Anterior cingulate cortex (tissue), 58 donors: ENCODE data around the gene RPH3AL.
"Not testable (repeated sequence)": the region's sequence is repeated elsewhere in the genome, so short reads cannot be mapped to it uniquely, and the experiment has no call there.

Experiments
- DNase-seq, 58 donors: peaks; one replicate each; lab custom pipeline; 2025; lab: John Stamatoyannopoulos, UW

Gene RPH3AL

DNA sequence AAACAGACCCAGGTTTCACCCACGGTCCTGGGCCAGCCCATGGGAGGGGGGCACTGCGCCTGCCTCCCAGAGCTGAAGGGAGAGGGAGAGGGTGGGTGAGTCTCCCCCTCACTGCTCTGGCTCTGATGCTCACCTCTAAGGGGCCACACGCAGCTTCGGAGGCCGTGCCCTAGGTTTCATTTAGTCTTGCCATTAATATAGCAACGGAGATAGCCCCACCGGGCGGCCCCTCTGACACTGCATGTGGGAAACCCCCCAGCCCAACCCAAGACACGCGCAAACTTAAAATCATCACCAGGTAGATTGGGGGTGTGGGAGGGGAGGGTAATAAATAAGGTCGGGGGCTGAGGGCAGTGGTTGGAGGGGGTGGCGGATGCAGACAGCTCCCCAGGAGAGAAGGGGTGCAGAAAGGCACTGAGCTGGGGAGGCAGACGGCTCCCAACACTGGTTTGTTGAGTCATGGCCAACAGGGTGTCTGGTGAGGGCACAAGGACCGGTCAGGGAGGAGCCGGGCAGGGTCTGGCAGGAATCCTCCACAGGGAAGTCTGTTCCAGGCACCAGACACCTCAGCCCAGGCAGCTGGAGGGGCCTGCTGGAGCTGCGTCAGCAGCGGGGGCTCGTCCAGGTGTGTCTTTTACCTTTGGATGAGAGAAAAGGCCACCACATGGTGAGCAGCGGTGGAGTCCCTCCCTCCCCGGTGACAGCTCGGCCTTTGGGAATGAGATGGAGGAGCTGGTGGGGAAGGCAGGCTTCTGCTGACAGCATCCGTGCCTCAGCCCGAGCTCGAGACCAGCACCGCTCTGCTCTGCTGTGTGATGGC, 139.1 kb downstream of the RPH3AL start:
- DNase-seq: no peak

DNA sequence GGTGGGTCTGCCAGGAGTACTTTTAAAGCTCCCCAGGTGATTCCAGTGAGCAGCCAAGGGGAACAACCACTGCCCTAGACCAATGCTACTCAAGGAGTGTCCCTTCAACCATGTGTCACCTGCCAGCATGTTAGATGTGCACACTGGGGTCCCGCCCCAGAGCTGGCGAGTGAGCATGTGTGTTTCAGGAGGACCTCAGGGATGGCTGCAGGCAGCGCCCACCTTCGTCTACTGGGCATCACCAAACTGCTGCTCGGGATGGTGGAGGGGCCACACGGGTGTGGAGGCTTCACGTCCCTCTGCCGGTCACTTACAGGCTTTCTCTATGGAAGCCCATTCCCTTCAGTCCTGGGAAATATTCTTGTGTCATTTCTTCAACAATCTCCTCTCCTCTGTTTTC, 142.2 kb downstream of the RPH3AL start:
- DNase-seq: no peak

DNA sequence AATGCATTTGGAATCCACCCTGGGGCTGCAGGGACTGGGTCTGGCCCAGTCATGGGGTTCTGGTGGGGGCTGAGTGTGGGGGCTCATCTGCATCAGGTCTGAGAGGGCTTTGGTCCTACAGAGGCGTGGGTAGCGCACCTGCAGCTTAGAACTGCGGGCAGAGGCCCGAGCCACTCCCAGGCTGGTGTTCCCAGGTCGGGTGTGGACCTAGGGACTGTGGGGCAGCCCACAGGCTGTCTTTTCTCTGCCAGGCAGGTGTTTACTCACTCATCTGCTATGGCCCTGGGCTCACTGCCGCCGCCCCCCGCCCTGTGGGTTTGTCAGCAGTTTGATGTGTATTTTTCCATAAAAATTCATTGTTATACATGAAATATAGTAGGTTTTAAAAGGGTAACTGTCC, 144.2 kb downstream of the RPH3AL start:
- no peak for DNase-seq

DNA sequence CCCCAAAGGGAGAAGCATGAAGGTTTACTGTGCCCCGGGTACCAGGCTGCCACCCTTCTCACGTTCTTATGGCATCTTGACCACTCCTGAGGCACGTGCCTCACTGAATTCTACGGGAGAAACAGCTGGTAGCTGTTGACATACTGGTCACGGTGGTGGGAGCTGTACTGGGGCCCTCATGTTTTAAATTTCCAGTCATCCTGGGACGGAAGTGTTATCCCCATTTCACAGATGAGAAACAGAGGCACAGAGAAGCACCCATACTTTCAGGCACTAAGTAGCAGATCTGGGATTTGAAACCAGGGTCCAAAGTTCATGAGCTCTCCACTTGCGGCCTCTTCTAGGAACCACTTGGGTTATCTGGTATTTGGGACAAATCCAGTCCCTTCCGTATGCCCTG, 144.8 kb downstream of the RPH3AL start:
- DNase-seq: no peak

DNA sequence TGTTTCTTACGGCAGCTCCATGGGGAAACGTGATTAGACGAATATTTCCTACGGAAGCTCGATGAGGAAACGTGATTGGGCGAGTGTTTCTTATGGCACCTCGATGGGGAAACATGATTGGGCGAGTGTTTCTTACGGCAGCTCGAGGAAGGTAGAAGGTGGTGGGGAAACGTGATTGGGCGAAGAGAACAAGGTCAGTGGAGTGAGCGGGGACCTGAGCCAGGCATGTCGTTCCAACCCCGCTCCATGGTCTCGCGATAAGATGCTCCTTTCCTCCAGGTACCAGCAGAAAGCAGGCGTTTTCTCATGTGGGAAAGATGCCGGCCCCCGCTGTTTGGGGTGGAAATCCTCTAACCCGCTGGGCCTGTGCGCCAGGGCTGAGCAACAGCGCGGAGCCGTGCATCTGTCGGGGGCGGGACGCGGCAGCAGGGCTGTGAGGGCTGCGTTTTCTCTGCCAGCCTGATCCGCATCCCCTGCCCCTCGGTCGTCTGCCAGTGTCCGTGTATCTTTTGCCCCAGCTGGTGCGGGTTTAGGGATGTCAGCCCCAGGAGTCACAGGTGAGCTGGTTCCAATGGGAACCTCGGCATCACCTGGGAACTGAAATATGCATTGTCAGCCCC, 145.6 kb downstream of the RPH3AL start:
- DNase-seq: peak in 2 of 58 donors; percentile 17 to 24

DNA sequence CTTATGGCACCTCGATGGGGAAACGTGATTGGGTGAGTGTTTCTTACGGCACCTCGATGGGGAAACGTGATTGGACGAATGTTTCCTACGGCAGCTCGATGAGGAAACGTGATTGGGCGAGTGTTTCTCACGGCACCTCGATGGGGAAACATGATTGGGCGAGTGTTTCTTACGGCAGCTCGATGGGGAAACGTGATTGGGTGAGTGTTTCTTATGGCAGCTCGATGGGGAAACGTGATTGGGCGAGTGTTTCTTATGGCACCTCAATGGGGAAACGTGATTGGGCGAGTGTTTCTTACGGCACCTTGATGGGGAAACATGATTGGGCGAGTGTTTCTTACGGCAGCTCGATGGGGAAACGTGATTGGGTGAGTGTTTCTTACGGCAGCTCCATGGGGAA, 146.1 kb downstream of the RPH3AL start:
- DNase-seq: not testable (repeated sequence)

DNA sequence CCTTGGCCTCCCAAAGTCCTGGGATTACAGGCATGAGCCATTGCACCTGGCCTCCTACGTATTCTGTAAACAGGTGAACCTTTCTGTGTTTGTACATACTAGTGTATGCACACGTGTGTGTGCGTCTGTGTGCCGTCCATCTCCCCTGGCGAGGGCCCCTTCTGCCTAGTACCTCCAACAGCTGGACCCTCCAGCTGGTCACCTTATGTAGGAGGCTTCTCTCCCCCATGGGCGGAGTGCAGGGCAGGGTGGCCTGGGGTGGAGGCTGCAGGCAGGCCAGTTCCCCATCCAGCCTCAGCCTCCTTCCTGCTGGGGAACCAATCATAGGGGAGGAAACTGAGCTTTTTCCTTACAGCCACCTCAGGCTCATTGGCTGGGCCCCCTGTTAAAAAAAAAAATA, 146.8 kb downstream of the RPH3AL start:
- no peak for DNase-seq

DNA sequence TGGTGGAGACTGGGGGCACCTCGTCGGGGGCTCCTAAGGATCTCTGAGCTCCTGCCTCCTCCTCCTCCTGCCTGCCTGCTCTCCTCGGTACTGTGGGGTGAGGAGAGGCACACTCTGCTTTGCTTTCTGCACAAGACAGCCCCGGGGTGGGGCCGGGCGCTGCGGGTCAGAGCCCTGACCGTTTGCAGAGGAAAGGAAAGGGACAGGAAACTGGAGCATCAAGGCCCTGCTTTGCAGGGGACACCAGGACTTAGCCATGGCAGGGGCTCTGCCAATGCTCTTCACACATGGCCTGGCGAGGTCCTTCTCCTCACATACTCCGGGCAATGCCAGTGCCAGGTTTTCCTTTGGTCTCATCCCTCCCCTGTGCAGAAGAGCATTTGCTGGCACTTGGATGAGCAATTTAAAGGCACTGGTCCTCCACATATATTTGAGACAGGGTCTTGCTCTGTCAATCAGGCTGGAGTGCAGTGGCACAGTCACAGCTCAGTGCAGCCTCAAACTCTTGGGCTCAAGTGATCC, 147.4 kb downstream of the RPH3AL start:
- no peak for DNase-seq

DNA sequence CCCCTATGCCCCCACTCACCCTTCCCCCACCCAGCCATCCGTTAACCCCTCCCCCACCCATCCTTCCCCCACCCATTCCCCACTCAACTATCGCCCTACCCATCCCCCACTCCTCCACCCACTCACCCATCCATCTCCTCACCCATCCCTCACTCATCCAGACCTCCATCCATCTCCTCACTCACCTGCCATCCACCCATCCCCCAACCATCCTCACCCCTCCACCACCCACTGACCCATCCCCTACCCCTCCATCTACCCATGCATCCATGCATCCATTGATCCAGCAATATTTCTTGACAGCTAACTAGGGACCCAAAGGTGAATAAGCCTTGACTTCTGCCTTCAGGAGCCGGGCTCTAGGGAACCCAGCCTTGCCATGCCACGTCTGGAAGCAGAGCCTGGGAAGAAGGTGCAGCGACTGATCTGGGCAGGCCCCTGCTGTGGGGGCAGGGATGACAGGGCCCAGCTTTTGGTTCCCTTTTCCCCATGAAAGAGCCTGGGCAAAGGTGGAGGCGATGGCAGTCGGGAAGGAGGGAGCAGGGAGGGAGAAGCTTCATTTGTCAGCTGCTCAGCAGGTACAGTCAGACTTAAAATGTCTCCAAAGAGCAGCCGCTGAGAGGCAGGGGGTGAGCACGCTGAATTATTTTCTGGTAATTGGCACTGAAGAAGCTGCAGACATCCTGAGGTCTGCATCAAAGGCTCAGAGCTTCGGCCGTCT, 148.0 kb downstream of the RPH3AL start:
- no peak for DNase-seq

DNA sequence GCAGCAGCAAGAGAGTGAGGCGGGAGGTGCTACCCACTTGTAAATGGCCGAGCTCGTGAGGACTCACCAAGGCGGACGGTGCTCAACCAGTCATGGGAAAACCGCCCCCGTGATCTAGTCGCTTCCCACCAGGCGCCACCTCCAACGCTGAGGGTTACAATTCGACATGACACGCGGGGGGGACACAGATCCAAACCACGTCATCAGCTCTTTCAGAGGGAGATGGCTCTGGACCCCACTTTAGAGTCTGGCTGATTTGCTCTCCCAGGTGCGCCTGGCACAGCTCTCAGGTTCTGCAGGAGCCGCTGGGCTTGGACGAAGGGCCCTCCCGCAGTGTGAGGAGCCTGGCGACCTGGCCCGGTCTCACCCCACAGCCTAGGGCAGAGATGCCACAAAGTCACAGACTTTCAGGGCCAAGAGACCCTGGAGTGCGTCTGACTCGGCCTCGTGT, 150.1 kb downstream of the RPH3AL start:
- DNase-seq: no peak

DNA sequence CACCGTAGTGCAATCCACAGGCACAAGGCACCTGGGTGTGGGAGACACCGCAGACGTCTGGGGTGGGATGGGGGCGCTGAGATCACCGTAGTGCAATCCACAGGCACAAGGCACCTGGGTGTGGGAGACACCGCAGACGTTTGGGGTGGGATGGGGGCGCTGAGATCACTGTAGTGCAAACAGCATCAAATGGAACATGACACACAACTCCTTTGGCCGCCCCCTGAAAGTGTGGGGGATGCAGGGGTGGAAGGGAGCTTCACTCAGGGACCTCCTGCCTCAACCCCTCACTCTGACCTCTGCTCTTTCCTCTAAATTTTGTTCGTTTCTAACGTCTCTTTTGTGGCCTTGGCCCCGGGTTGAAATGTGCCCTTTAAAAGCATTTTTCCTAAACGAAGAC, 150.9 kb downstream of the RPH3AL start:
- not testable (repeated sequence) for DNase-seq

DNA sequence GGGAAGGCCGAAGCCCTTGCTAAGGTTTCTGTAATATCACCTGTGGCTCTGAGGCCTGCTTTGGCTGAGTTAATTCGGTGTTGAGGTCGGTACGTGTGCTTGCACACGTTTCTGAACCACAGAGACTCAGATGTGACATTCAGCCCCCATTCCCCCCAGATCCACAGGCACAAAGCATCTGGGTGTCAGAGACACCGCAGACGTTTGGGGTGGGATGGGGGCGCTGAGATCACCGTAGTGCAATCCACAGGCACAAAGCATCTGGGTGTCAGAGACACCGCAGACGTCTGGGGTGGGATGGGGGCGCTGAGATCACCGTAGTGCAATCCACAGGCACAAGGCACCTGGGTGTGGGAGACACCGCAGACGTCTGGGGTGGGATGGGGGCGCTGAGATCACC, 151.3 kb downstream of the RPH3AL start:
- DNase-seq: not testable (repeated sequence)

DNA sequence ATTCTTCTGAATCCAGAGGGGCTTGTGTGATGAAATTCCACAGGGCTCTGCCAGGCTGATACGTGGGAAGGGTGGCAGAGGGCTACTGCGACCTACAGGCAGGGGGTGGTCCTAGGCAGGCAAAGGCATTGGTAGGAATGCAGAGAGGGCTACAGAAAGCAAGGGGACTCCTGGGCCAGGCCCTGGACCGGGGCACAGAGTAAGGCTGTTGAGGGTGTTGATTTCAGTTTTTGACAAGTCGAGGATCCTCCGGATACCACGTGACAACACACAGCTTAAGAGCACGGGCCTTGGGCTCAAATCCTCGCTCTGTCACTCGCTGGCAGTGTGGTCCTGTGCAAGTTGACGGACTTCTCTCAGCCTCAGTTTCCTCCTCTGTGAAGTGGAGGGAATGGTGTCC, 152.0 kb downstream of the RPH3AL start:
- DNase-seq: no peak

DNA sequence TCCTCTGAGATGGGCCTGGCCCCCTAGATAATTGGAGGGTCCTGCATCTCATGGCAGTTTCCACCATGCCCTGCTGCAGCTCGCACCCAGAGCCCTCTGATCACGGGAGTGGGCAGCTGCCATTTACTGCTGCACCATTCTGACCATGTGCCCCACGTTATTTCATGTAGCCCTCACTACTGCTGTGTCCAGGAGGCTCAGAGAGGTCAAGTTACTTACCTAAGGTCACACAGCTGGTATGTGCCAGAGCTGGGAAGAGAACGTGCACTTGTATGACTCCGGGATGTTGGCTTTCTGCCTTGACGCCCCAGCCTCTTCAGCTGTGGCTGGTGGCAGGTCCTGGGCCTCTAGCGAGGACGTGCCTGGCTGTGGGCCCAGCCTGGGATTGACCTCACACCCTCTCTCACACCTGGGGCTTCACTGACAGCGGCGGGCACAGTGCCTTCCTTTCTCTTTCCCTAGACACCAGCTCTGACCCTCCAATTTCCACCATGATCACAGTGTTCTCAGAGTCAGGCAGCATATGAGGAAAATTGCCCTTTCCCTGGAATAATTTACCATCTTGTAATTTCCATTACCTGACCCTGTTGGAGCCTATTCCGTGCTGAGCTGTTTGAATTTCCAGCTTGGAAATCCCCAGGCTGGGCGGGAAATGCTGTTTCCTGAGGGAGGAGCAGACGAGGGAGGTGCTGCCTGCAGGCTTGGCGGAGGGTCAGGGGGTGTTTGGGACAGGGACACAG, 152.6 kb downstream of the RPH3AL start:
- DNase-seq: no peak

DNA sequence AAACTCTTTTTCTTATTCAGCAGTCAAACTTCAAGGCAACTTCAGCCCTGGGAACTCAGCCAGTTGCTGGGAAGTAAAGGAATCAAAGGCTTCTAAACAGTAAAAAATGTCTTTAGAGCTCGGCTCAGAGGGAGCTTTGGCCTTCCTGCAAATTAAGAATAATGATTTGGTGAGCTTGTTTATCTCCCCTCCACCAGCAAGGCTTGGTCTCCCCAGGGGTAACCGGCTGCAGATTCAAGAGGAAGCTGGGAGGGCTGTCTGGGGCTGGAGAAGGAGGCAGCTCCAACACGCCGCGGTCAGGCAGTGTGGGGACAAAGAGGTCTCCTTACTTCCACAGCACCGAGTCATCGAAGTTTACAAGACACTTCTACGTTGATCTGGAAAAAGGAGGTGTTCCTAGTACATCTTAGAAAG, 153.4 kb downstream of the RPH3AL start:
- peak in 12 of 58 donors; percentile 7 to 53 (median 30) for DNase-seq

DNA sequence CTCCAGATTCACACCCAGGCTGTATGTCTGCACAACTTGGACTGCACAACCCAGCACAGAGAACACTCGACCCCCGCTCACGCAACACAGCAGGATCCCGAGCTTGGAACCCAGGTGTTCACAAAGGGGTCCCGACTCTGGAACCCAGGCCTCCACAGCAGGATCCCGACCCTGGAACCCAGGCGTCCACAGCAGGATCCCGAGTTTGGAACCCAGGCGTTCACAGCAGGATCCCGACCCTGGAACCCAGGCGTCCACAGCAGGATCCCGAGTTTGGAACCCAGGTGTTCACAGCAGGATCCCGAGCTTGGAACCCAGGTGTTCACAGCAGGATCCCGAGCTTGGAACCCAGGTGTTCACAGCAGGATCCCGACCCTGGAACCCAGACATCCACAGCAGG, 154.4 kb downstream of the RPH3AL start:
- not testable (repeated sequence) for DNase-seq

DNA sequence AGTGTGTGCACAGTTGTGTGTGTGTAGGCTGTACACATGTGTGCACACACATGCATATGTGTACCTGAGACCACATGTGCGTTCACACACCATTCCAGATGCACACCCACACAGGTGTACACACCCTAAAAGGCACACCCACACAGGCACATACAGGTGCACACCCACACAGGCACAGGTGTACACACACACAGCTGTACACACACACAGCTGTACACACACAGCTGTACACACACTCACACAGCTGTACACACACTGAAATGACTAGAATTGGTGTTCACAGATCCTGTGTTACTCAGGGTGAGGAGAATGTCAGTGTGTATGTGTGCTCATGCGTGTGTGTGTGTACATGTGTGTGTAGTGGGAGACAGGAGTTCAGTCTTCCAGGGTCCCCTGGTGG, 155.3 kb downstream of the RPH3AL start:
- DNase-seq: no peak

DNA sequence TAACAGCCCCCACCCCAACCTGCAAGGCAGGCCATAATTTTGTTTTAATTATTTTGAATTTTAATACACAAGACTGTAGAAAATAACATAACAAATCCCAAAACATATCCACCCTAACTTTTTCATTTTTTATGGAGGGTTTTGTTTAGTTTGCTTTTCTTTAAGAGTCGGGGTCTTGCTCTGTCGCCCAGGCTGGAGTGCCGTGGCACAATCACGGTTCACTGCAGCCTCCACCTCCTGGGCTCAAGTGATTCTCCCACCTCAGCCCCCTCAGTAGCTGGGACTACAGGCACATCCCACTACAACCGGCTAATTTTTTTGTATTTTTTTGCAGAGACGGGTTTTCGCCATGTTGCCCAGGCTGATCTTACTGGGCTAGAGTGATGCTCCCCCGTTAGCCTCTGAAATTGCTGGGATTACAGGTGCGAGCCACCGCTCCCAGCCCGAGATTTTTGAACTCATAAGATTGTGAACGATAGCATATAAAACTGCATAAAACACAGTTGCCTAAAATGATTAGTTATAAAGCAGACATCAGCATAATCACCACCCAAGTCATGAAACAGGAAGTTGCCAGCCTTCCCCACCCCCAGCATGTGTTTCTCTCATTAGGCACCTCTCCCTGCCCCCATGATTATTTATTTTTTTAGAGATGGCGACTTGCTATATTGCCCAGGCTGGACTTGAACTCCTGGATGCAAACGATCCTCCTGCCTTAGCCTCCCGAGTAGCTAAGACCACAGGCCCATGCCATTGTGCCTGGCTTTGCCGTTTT, 157.6 kb downstream of the RPH3AL start:
- no peak for DNase-seq
